Keratinocyte (primary cell): ENCODE results near the gene ZNF236.

Experiments
- CTCF ChIP-seq, 3 experiments: IDR thresholded peaks in 1 of 3; conservative IDR thresholded peaks in 1 of 3; optimal IDR thresholded peaks in 1 of 3; 2 replicates in 2 of 3; 3 replicates in 1 of 3; pipeline versions ENCODE3 to v1.5.1; 2011; ENCODE audit warnings: low read length in 3 of 3, mild to moderate bottlenecking in 3 of 3, moderate library complexity in 2 of 3, control low read depth in 1 of 3, inconsistent platforms in 1 of 3; ENCODE audit not compliant: insufficient read depth in 2 of 3; ENCODE audit errors: extremely low read depth in 1 of 3
- EZH2 ChIP-seq: IDR thresholded peaks from one replicate; pipeline ENCODE4 v1.6.1; 2012; ENCODE audit warnings: inconsistent platforms, mild to moderate bottlenecking, low read length, moderate library complexity

GRCh38 chr18:76880026-76880425, 57.7 kb downstream of the ZNF236 start:
- TF ChIP-seq CTCF (optimal IDR thresholded peaks at IDR 0.05 in 1 of 3, IDR thresholded peaks at IDR 0.05 in 1 of 3, conservative IDR thresholded peaks at IDR 0.05 in 1 of 3; ENCODE audit: extremely low read depth in 1 of 3, insufficient read depth in 2 of 3, low read length in 3 of 3) (no peak), EZH2 (no peak)
